GM23338 (cell line): ENCODE data around the gene PELI3. TPM values are rescaled to one million over a fixed set of nuclear protein-coding genes. Genes with fewer than 3 reads are reported as not detected.

ENCODE experiments used
- ATAC-seq: fragments of 200-7000 bp; cut with Tn5 transposase; 3 replicates; pipeline ENCODE4 v1.9.1; 2020
- DNase-seq: peaks from one replicate; pipeline ENCODE4 v3.0.0-alpha.2; 2015; ENCODE audit warnings: low spot score
- H2AFZ ChIP-seq: fragments of 200-600 bp; sonication (generic); 2 replicates; pipeline ENCODE4 v1.8.0; 2016; ENCODE audit warnings: antibody characterized with exemption, mild to moderate bottlenecking, moderate library complexity
- H3F3A ChIP-seq: fragments of 200-600 bp; sonication (generic); replicated peaks from 2 replicates; pipeline ENCODE4 v1.8.0; 2017; ENCODE audit warnings: antibody characterized with exemption, mixed run types, low read depth
- H3K27ac ChIP-seq: fragments of 200-600 bp; sonication (generic); 2 replicates; pipeline ENCODE4 v1.6.1; 2016; ENCODE audit warnings: low read depth
- H3K27me3 ChIP-seq: fragments of 200-600 bp; sonication (generic); 2 replicates; pipeline ENCODE4 v1.8.0; 2016; ENCODE audit warnings: mild to moderate bottlenecking, mixed run types, moderate library complexity; ENCODE audit not compliant: insufficient read depth
- H3K36me3 ChIP-seq: fragments of 200-600 bp; sonication (generic); 2 replicates; pipeline ENCODE4 v1.8.0; 2016; ENCODE audit warnings: mild to moderate bottlenecking; ENCODE audit not compliant: insufficient read depth
- H3K4me1 ChIP-seq: fragments of 200-600 bp; sonication (generic); 2 replicates; pipeline ENCODE4 v1.8.0; 2016; ENCODE audit warnings: mild to moderate bottlenecking, moderate library complexity; ENCODE audit not compliant: insufficient read depth
- H3K4me2 ChIP-seq: fragments of 200-600 bp; sonication (generic); 2 replicates; pipeline ENCODE4 v1.7.1; 2017; ENCODE audit warnings: mixed run types
- H3K4me3 ChIP-seq: fragments of 200-600 bp; sonication (generic); 2 replicates; pipeline ENCODE4 v1.6.1; 2016; ENCODE audit warnings: mixed run types
- H3K79me2 ChIP-seq: fragments of 200-600 bp; sonication (generic); replicated peaks from 2 replicates; pipeline ENCODE4 v1.8.0; 2017; ENCODE audit warnings: mild to moderate bottlenecking; ENCODE audit not compliant: insufficient read depth
- H3K9me2 ChIP-seq: fragments of 200-600 bp; sonication (generic); 2 replicates; pipeline ENCODE4 v1.8.0; 2017; ENCODE audit not compliant: insufficient read depth
- H4K20me1 ChIP-seq: fragments of 200-600 bp; sonication (generic); replicated peaks from 2 replicates; pipeline ENCODE4 v1.8.0; 2017; ENCODE audit warnings: mild to moderate bottlenecking; ENCODE audit not compliant: insufficient read depth
- H3K27ac Mint-ChIP-seq: 2 replicates; pipeline ENCODE4 v1.8.0; 2020; ENCODE audit warnings: inconsistent platforms, mild to moderate bottlenecking, moderate library complexity, mixed read lengths
- H3K27me3 Mint-ChIP-seq: 3 replicates; pipeline ENCODE4 v1.8.0; 2022; ENCODE audit warnings: low read depth, mild to moderate bottlenecking, moderate library complexity, mixed read lengths, inconsistent platforms; ENCODE audit not compliant: insufficient read depth, poor library complexity
- H3K36me3 Mint-ChIP-seq: 3 replicates; pipeline ENCODE4 v1.8.0; 2021; ENCODE audit warnings: low read depth, mild to moderate bottlenecking, inconsistent platforms, moderate library complexity, mixed read lengths
- H3K4me1 Mint-ChIP-seq: 3 replicates; pipeline ENCODE4 v1.8.0; 2020; ENCODE audit warnings: mild to moderate bottlenecking, inconsistent platforms, mixed read lengths
- H3K4me3 Mint-ChIP-seq: 3 replicates; pipeline ENCODE4 v1.8.0; 2021; ENCODE audit warnings: moderate library complexity, mild to moderate bottlenecking, inconsistent platforms, mixed read lengths
- H3K9me3 Mint-ChIP-seq: 3 replicates; pipeline ENCODE4 v1.8.0; 2020; ENCODE audit warnings: moderate library complexity, mild to moderate bottlenecking, inconsistent platforms, mixed read lengths
- CTCF ChIP-seq, 2 experiments: fragments of 200-600 bp in 1 of 2; sonication (generic) in 1 of 2; conservative IDR thresholded peaks; 2 replicates each; pipeline versions ENCODE4 v1.5.1 to v1.6.1; 2016 to 2017; ENCODE audit warnings: antibody characterized with exemption in 2 of 2, low read depth in 2 of 2, mild to moderate bottlenecking in 2 of 2, moderate library complexity in 1 of 2
- ETS1 ChIP-seq: IDR thresholded peaks from 2 replicates; pipeline ENCODE4 v1.6.1; 2016; ENCODE audit warnings: antibody characterized with exemption
- ZNF462 ChIP-seq: fragments of 250-450 bp; sonication (Bioruptor Pico); IDR thresholded peaks from 2 replicates; pipeline ENCODE4 v1.5.0; 2020; ENCODE audit warnings: mild to moderate bottlenecking, moderate library complexity
- polyA plus RNA-seq: library from polyadenylated mRNA; unstranded; fragments of >200 nt; fragmentation: Nextera tagmentation; extraction: Ambion mirVana; gene quantifications from 2 replicates; pipeline ENCODE4 v1.2.1, GENCODE V29; 2016
- total RNA-seq: library from RNA; depleted of rRNA; stranded (reverse); fragments of >200 nt; shearing (Covaris generic); gene quantifications from 2 replicates; pipeline ENCODE4 v1.2.3, GENCODE V29; 2014

Gene PELI3
- total and polyA plus RNA-seq, 2 experiments from 2014 or later: 2.8 to 9.1 TPM

- TF ChIP-seq ETS1 (no peak), CTCF (conservative IDR thresholded peaks at IDR 0.05; ENCODE audit: low read depth in 2 of 2) (peak; percentile 68 to 75), ZNF462 (CRISPR knock-in tag) (no peak)
- ATAC-seq: peak; percentile 67
- H3F3A ChIP-seq: 0 out of 2 replicates have a peak, but pooled peaks cover 7% of the 10 kb centered on the region
- H3K4me1 ChIP-seq: peaks cover 5% of the 10 kb centered on the region
- no peaks in the 10 kb centered on the region; the same call in 1 of the 2 replicates for H4K20me1 ChIP-seq
- H3K4me3 Mint-ChIP-seq: no peak overlapping the region
- DNase-seq: peak; percentile 72
- no peak overlapping the region for H3K4me3 ChIP-seq
- no peak overlapping the region for H3K27ac Mint-ChIP-seq
- H3K36me3 Mint-ChIP-seq: peaks cover 43% of the 10 kb centered on the region
- peaks cover 9% of the 10 kb centered on the region for H3K27me3 Mint-ChIP-seq
- H3K79me2 ChIP-seq: no peaks in the 10 kb centered on the region
- no peaks in the 10 kb centered on the region for H3K9me3 Mint-ChIP-seq
- H2AFZ ChIP-seq: no peak overlapping the region
- no peak overlapping the region; the same call in 1 of the 2 replicates for H3K27ac ChIP-seq
- no peak overlapping the region for H3K4me2 ChIP-seq
- no peaks in the 10 kb centered on the region for H3K27me3 ChIP-seq
- no peaks in the 10 kb centered on the region for H3K9me2 ChIP-seq
- H3K4me1 Mint-ChIP-seq: peaks cover 8% of the 10 kb centered on the region
- peaks cover 7% of the 10 kb centered on the region; the same call in 1 of the 2 replicates for H3K36me3 ChIP-seq
These were observed 28.7 kb downstream of the PELI3 start for GRCh38 chr11:66495401-66495854.
